GM10847 (cell line): ENCODE results near the gene LY6G5B.

ENCODE experiments used
- POLR2A ChIP-seq: IDR thresholded peaks from 2 replicates; pipeline ENCODE4 v1.6.1; 2011; ENCODE audit not compliant: insufficient read length; ENCODE audit errors: extremely low read depth

Gene LY6G5B

GRCh38 chr6:31712296-31712695 is 42.5 kb downstream of the LY6G5B start:
- no peak for TF ChIP-seq POLR2A

DNA sequence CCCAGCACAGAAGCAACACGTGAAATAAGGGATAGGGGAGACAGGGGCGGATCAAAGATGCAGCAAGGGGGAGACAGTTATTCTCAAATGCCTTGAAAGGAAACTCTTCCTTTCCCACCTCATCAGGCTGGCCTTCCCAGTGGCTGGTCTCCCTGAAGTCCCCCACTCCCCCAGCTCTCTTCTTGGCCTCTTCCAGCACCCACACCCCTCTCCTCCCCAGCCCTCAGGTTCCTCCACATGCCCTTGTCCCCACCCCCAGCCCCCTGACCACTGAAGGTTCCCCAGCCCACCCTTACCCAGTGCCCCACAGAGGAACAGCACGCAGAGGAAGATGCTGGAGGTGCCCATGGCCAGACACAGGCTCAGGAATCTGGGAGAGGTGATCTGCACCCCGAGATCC is 43.7 kb downstream of the LY6G5B start:
- no peak for TF ChIP-seq POLR2A

DNA sequence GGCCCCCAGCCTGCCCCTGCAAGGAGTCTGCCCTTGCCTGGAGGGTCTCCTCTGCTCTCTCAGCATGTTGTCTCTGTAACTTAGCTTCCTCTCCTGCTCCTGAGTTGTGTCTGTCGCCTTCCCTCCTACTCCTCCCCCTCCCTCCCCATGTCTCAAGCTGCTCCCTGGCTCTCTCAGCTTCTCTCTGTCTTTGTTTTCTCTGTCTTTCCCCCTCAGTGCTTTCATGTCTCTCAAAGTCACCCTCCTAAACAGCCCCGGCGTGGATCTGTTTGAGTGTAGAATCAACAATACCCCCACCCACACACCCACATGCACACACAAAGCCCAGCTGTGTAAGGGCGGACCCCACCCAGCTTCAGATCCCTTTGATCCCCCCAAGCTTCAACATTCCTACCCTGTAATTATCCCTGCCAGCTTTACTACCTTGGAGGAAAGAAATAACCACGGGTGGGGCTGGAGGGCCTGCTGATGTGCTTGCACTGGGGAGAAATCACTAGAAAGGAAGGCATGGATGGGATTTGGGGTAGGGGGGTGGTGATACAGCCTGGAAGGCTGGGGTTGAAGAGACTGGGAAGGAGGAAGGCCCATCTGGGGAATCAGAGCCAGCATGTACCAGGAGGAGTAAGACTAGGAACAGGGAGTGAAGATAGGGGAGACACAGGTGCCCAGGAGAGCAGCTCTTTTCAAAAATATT is 44.4 kb downstream of the LY6G5B start:
- no peak for TF ChIP-seq POLR2A

GRCh38 chr6:31715022-31715958 is 45.5 kb downstream of the LY6G5B start, which contains the start of gene LY6G6D:
TSS of gene LY6G6D (plus strand) at chr6:31715348. CDS start at chr6:31715356, 8 bp downstream.
- no peak for TF ChIP-seq POLR2A

DNA sequence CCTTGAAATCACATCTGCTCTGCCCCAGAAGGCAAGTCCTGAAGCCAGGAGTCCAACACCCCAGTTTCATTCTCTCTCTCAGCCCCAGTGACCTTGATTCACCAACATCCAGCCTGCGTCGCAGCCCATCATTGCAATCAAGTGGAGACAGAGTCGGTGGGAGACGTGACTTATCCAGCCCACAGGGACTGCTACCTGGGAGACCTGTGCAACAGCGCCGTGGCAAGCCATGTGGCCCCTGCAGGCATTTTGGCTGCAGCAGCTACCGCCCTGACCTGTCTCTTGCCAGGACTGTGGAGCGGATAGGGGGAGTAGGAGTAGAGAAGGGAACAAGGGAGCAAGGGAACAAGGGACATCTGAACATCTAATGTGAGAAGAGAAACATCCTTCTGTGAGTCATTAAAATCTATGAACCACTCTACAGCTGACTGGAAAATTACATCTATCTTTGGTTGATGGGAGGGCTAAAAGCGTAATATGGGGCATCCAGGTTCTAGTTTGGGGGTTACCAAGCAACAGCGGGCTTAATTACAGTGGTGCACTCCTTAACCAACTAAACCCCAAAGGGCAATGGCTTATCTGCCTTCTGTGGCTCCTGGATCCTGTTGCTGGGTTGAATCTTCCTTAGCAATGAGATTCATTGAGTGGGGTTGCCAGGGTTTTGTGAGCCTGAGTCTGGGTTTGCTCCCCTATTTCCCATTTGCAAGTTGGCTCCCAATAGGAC is 47.9 kb downstream of the LY6G5B start:
- no peak for TF ChIP-seq POLR2A

- no peak for TF ChIP-seq POLR2A
These were observed 48.5 kb downstream of the LY6G5B start for GRCh38 chr6:31718265-31718664.

DNA sequence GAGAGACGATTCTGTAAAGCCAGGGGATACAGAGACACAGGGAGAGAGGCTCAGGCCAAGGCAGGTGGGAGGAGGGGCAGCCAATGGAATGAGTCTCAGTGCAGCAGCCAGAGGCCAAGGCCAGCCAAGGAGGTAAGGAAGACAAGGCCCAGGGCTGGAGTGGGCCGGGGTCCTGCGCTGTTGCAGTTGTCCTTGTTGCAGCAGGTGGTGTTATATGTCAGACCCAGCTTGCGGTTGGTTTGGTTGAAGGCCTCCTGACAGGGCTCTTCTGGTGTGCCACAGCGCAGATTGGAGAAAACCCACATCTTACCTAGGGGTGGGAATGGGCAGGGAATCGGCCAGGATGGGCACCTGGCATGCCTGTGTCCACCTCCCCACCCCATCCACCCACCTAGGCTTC is 49.2 kb downstream of the LY6G5B start:
- TF ChIP-seq POLR2A, result no peak

GRCh38 chr6:31720196-31720770 is 50.5 kb downstream of the LY6G5B start:
- no peak for TF ChIP-seq POLR2A

GRCh38 chr6:31721351-31722020 is 51.7 kb downstream of the LY6G5B start, which contains the start of gene LY6G6C:
TSS of gene LY6G6C (minus strand) at chr6:31721746. CDS start at chr6:31721679, 67 bp downstream.
- no peak for TF ChIP-seq POLR2A

GRCh38 chr6:31722173-31722572 is 52.4 kb downstream of the LY6G5B start:
- TF ChIP-seq POLR2A, result no peak
